NB4 (cell line): ENCODE measurements around the gene IQGAP2.
A peak's percentile ranks its signal among the peaks of the same experiment; 100 is the strongest.

ENCODE experiments used
- DNase-seq: peaks from one replicate; pipeline ENCODE4 v3.0.0; 2010; ENCODE audit warnings: low read depth
- H3K4me3 ChIP-seq: one replicate; pipeline ENCODE4 v1.5.1; 2011; ENCODE audit warnings: mild to moderate bottlenecking, low read depth, low read length, moderate library complexity
- CTCF ChIP-seq: IDR thresholded peaks from one replicate; pipeline ENCODE4 v1.5.1; 2012; ENCODE audit warnings: low read depth, low read length
- MAX ChIP-seq: IDR thresholded peaks from 2 replicates; pipeline ENCODE4 v1.6.1; 2011; ENCODE audit warnings: low read depth, low read length
- MYC ChIP-seq: IDR thresholded peaks from 2 replicates; pipeline ENCODE4 v1.6.1; 2011; ENCODE audit warnings: low read depth, low read length
- POLR2A ChIP-seq: IDR thresholded peaks from 2 replicates; pipeline ENCODE4 v1.6.1; 2011; ENCODE audit warnings: mild to moderate bottlenecking; ENCODE audit not compliant: insufficient read length; ENCODE audit errors: extremely low read depth

Gene IQGAP2

GRCh38 chr5:76475936-76476335 lies 72.9 kb downstream of the IQGAP2 start:
- TF ChIP-seq CTCF (no peak), MAX (no peak), POLR2A (no peak), MYC (no peak)
- H3K4me3 ChIP-seq = no peak overlapping the region
- no peak for DNase-seq

GRCh38 chr5:76476474-76477038 lies 73.5 kb downstream of the IQGAP2 start:
- no peak for TF ChIP-seq POLR2A
- TF ChIP-seq CTCF = no peak
- no peak for TF ChIP-seq MAX
- TF ChIP-seq MYC = no peak
- no peak overlapping the region for H3K4me3 ChIP-seq
- no peak for DNase-seq

GRCh38 chr5:76477061-76477460 lies 74.0 kb downstream of the IQGAP2 start:
- H3K4me3 ChIP-seq = no peak overlapping the region
- no peak for DNase-seq
- no peak for TF ChIP-seq CTCF
- no peak for TF ChIP-seq POLR2A
- no peak for TF ChIP-seq MAX
- TF ChIP-seq MYC = no peak

GRCh38 chr5:76477571-76477970 lies 74.5 kb downstream of the IQGAP2 start:
- TF ChIP-seq MAX = no peak
- TF ChIP-seq MYC = no peak
- TF ChIP-seq POLR2A = no peak
- TF ChIP-seq CTCF = no peak
- DNase-seq = no peak
- H3K4me3 ChIP-seq = no peak overlapping the region

- no peak for TF ChIP-seq MYC
- no peak for TF ChIP-seq POLR2A
- TF ChIP-seq CTCF = no peak
- TF ChIP-seq MAX = no peak
- no peak for DNase-seq
Observed at GRCh38 chr5:76479281-76479680, 76.2 kb downstream of the IQGAP2 start.

GRCh38 chr5:76479973-76480667 lies 77.0 kb downstream of the IQGAP2 start:
- DNase-seq = peak; percentile 22
- TF ChIP-seq MYC = no peak
- TF ChIP-seq POLR2A = no peak
- TF ChIP-seq CTCF = no peak
- H3K4me3 ChIP-seq = no peak overlapping the region

More at GRCh38 chr5:76479281-76479680, 76.2 kb downstream of the IQGAP2 start:
- H3K4me3 ChIP-seq = no peak overlapping the region
